Fibroblast of pulmonary artery (primary cell): ENCODE measurements around the gene MUC6.

Source experiments
- DNase-seq: peaks from one replicate; pipeline ENCODE4 v3.0.0-alpha.2; 2010; ENCODE audit warnings: low read depth
- H3K4me3 ChIP-seq: replicated peaks from 2 replicates; pipeline ENCODE4 v1.5.1; 2011; ENCODE audit warnings: low read depth, mild to moderate bottlenecking, control low read depth, low read length, moderate library complexity
- TF ChIP-seq, protein P1 (sequence below): IDR thresholded peaks from 2 replicates; pipeline ENCODE4 v1.5.1; 2011; ENCODE audit warnings: mild to moderate bottlenecking, control low read depth, low read length, inconsistent platforms; ENCODE audit errors: missing control alignments

Gene MUC6

DNA sequence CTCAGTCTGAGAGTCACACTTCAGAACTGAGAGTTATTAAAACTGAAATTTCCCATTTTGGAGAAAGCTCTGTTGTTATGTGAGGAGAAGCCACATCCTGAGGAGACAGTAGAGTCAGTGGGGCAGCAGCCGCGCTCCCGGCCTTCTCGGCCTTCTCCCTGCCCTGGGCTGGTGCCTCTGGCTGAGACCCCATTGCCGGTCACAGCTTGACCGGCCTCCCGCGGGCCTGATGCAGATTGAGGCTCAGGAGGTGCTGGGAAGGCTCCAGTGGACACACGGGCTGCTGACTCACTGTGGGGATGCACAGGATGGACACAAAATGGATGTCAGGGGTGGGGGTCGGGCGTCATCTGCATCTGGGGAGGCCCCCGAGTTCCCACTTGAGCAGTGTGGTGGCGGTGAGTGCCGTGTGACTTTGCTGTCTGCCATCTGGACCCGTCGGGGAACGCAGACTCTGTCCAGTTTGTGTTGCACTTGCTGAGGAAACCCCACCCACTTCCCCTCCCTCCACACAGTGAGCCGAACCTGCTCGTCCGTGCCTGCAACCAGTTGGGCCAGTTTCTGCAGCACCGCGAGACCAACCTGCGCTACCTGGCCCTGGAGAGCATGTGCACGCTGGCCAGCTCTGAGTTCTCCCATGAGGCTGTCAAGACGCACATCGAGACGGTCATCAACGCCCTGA is 50.1 kb downstream of the MUC6 start:
- no peak overlapping the region for H3K4me3 ChIP-seq
- TF ChIP-seq, protein P1, sequence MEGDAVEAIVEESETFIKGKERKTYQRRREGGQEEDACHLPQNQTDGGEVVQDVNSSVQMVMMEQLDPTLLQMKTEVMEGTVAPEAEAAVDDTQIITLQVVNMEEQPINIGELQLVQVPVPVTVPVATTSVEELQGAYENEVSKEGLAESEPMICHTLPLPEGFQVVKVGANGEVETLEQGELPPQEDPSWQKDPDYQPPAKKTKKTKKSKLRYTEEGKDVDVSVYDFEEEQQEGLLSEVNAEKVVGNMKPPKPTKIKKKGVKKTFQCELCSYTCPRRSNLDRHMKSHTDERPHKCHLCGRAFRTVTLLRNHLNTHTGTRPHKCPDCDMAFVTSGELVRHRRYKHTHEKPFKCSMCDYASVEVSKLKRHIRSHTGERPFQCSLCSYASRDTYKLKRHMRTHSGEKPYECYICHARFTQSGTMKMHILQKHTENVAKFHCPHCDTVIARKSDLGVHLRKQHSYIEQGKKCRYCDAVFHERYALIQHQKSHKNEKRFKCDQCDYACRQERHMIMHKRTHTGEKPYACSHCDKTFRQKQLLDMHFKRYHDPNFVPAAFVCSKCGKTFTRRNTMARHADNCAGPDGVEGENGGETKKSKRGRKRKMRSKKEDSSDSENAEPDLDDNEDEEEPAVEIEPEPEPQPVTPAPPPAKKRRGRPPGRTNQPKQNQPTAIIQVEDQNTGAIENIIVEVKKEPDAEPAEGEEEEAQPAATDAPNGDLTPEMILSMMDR, result no peak
- DNase-seq, result no peak

DNA sequence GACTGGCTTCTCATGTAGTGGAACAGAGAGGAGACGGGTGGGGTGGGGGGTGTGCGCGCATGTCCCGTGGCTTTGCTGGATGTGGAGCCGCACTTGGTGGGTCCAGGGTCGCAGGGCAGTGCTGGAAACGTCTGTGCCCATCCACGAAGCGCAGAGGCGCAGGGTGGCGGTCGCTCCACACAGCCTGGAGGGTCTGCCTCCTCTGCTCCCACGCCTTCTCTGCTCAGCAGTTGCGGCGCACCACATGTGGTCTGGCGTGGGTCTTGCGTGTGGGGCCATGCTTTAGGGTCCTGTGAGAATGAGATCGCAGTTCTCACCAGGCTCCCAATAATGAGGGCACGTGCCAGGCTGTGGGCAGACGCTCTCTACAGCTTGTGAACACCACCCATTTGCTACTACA is 50.7 kb downstream of the MUC6 start:
- no peak overlapping the region for H3K4me3 ChIP-seq
- TF ChIP-seq, protein P1, result no peak
- no peak for DNase-seq

DNA sequence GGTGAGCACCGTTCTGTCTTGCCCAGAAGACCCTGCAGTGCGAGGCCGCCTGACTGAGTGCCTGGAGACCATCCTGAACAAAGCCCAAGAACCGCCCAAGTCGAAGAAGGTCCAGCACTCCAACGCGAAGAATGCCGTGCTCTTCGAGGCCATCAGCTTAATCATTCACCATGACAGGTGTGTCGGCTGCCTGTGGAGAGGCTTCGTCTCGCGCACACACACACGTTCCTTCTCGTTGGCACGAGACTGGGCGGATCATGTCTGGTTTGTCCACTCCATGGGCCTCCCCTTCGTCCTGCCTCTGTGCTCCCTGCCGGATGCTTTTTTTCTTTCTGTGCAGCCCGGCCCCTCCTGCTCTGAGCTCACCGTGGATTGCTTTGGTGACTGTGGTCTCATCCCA is 51.1 kb downstream of the MUC6 start:
- no peak overlapping the region for H3K4me3 ChIP-seq
- TF ChIP-seq, protein P1, result no peak
- no peak for DNase-seq

DNA sequence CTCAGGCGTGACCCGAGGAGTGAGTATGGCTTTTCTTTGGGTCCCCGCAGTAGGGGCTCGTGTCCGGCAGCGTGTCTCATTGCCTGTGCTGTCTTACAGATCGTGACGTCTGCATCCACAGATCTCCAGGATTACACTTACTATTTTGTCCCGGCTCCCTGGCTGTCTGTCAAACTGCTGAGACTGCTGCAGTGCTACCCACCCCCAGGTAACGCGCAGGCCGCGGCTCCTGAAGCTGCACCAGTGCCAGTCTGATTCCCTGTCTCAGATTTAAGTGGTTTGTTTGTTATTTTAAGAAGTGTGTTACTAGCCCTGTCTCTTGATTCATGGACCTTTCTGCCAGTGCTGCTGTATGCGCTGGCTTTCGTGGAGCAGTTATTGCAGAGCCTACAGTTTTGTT is 52.0 kb downstream of the MUC6 start:
- TF ChIP-seq, protein P1, result no peak
- DNase-seq, result no peak
- no peak overlapping the region for H3K4me3 ChIP-seq

DNA sequence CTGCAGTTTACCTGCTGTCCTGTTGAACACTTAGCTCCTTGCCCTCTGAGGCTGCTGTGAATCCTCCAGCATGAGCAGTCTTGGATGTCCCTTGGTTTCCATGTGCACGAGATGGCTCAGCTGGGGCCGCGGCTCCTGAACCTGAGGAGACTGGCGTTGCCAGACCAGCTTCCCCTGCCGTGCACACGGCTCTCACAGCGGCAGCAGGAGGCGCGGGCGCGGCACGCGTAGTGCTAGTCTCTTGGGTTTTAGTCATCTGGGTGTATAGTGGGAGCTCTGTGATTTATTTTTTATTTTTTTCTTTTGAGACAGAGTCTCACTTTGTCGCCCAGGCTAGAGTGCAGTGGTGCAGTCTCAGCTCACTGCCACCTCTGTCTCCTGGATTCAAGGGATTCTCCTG is 54.8 kb downstream of the MUC6 start:
- DNase-seq, result no peak
- TF ChIP-seq, protein P1, result no peak
- no peak overlapping the region for H3K4me3 ChIP-seq

DNA sequence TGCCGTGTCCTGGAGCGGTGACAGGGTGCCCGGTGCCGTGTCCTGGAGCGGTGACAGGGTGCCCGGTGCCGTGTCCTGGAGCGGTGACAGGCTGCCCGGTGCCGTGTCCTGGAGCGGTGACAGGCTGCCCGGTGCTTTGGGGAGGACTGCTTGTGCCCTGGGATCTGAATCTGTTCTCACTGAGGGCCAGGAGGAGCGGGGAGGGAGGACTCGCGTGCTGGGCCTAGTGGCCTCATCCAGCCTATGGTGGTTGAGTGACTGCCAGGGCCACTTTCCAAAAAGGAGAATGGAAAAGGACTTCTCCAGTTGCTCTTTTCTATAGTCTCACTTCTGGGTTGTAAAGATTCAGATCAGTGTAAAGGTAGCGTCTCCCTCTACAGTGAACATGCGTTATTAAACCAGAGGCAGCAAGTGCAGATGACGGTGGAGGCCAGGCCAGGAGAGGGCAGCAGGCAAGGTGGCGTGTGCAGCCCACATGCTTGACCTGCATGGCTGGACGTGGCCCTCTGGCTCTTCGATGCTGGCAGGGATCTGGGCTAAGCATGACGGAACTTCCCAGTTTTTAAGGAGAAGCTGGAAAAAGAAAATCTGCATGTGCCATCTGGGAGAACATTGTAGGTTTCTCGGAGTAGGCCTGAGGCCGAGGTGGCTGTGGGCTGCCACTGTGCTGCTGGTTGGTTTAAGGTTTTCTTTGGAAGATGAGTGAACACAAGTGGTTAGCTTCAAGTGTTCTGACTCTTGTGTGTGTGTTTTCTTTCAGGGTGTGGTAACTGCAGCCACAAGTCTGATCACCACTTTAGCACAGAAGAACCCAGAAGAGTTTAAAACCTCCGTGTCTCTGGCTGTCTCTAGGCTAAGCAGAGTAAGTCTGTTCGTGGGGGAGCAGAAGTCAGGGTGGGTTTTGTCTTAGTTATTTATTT is 55.8 kb downstream of the MUC6 start:
- H3K4me3 ChIP-seq, result no peak overlapping the region
- DNase-seq, result no peak
- TF ChIP-seq, protein P1, result no peak
